ENCODE results near the gene PCDH9.

The PCDH9 gene

DNA sequence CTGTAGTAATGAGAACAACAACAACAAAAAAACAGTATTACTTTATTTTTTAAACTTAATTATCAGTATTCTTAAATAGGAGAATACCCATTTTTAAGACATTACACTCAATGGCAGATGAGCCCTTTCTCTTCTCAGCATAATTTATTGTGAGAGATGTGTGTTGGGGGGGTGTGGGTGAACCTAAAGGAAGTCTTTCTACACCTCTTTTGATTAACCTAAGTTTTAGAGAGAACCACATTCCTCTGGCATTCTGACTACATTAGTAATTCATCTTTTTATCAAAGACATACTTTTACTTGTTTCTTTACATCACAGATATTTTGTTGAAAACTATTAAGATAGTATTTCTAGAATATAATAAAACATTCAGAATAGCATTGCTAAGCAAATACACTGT is 890.9 kb downstream of the PCDH9 start:
- no peak overlapping the region for H3K4me3 ChIP-seq (replicated peaks; ENCODE audit: insufficient read depth, low read length)
- H3K27ac ChIP-seq (replicated peaks) = no peak overlapping the region
- DNase-seq (ENCODE audit: low read depth in 1 of 2, low spot score in 1 of 2) = no peak
- no peaks in the 10 kb centered on the region for H3K27me3 ChIP-seq (ENCODE audit: insufficient read depth, poor library complexity, severe bottlenecking)
- TF ChIP-seq REST (IDR thresholded peaks at IDR 0.05; ENCODE audit: insufficient replicate concordance, low read depth) (no peak), POLR2AphosphoS5 (IDR thresholded peaks at IDR 0.05; ENCODE audit: low read depth) (no peak), GABPA (IDR thresholded peaks at IDR 0.05; ENCODE audit: low read depth) (no peak), CTCF (IDR thresholded peaks at IDR 0.05; ENCODE audit: insufficient read depth, low read length) (no peak), SPI1 (IDR thresholded peaks at IDR 0.05; ENCODE audit: borderline replicate concordance, low read depth) (no peak)

GRCh38 chr13:66338542-66338941 is 891.6 kb downstream of the PCDH9 start:
- H3K4me3 ChIP-seq (replicated peaks; ENCODE audit: insufficient read depth, low read length) = no peak overlapping the region
- no peak for TF ChIP-seq CTCF (IDR thresholded peaks at IDR 0.05; ENCODE audit: insufficient read depth, low read length)
- no peak for TF ChIP-seq SPI1 (IDR thresholded peaks at IDR 0.05; ENCODE audit: borderline replicate concordance, low read depth)
- no peak for TF ChIP-seq GABPA (IDR thresholded peaks at IDR 0.05; ENCODE audit: low read depth)
- no peak for TF ChIP-seq REST (IDR thresholded peaks at IDR 0.05; ENCODE audit: insufficient replicate concordance, low read depth)
- TF ChIP-seq POLR2AphosphoS5 (IDR thresholded peaks at IDR 0.05; ENCODE audit: low read depth) = no peak

GRCh38 chr13:66335626-66336025 is 894.5 kb downstream of the PCDH9 start:
- H3K27ac ChIP-seq (replicated peaks) = no peak overlapping the region

More at GRCh38 chr13:66338542-66338941, 891.6 kb downstream of the PCDH9 start:
- H3K27me3 ChIP-seq (ENCODE audit: insufficient read depth, poor library complexity, severe bottlenecking) = no peaks in the 10 kb centered on the region
- DNase-seq (ENCODE audit: low read depth in 1 of 2, low spot score in 1 of 2) = no peak
- no peak overlapping the region for H3K27ac ChIP-seq (replicated peaks)

More at GRCh38 chr13:66335626-66336025, 894.5 kb downstream of the PCDH9 start:
- H3K4me3 ChIP-seq (replicated peaks; ENCODE audit: insufficient read depth, low read length) = no peak overlapping the region
- TF ChIP-seq CTCF (IDR thresholded peaks at IDR 0.05; ENCODE audit: insufficient read depth, low read length) = no peak
- TF ChIP-seq GABPA (IDR thresholded peaks at IDR 0.05; ENCODE audit: low read depth) = no peak
- H3K27me3 ChIP-seq (ENCODE audit: insufficient read depth, poor library complexity, severe bottlenecking) = no peaks in the 10 kb centered on the region
- no peak for DNase-seq (ENCODE audit: low read depth in 1 of 2, low spot score in 1 of 2)
